HG03196 (cell line): Measurements from ENCODE around the gene DCX.

Experiments used
- ATAC-seq: cut with Tn5 transposase; IDR thresholded peaks from one replicate; pipeline ENCODE4 v1.9.1; 2021; ENCODE audit not compliant: unreplicated experiment

The DCX gene

DNA sequence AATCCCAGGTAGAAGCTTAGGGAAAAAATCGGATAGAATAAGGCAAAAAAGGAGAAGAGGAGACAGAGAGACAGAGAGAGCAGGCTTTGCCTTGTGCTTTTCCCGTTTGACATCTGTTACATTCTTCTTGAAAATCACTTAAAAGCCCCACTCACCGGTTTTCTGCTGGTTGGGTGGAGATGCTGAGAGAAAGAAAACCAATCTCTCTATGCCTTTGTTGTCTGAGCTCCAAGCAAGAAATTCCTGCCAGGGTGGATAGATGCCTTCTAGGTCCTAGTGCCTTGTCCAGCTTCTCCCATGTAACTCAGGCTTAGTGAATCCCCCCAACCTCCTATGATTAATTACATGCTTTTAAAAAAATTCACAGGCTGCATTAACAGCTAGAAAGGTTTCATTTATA is at the start of gene DCX:
DCX (minus strand) TSS at position 210 of the 400 bp plus-strand sequence. CDS start 1,794 bp downstream, outside the sequence.
- no peak for ATAC-seq

DNA sequence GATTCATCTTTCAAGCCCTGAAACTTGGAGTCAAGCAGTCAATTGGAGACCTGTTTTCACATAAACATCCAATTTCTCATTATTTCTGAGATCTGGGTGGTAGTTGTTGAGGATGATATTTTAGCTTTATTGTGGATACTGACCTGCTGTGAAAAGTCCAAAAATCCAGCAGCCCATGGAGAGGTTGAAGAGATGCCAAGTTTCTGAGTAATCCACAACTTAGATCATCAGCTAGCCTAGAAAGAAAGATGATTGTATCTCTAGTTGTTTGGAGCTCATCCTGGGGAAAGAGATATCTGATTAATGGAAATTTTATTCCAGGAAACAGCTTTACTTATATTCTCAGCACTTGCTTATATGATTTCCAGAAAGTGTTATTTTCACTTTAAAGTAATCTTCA is 48.6 kb upstream of the DCX start:
- no peak for ATAC-seq

DNA sequence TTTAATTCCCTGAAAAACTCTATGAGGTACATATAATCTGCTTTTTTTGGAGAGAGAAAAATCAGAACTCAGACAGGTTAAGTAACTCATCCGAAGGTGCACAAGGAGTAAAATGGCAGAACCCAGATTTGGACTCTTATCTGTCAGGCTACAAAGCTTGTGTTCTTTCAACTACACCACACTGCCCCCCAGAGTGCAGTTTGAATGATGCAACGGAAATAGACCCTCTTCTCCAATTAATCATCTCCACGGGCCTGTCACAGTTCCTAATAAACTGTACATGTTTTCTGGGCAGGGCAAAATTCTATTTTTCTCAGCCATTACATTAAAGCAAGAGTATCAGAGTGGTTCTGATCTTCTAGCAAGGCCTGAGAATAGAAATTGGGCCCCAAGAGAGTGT is 35.3 kb upstream of the DCX start:
- no peak for ATAC-seq

DNA sequence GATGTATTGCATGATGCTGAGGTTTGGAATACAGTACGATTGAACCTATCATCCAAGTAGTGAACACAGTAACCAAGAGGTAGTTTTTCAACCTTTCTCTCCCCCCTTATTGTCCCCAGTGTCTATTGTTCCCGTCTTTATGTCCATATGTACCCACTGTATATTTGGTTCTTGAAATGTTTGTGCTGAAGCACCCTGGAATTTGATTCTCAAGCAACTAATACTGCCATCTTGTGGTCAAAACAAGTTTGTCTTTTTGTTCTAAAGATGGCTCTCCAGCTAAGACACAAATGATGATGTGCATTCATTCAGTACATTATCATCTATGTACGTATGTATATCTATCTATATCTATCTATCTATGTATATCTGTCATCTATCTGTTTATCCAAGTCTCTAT is 33.5 kb upstream of the DCX start:
- ATAC-seq = no peak

DNA sequence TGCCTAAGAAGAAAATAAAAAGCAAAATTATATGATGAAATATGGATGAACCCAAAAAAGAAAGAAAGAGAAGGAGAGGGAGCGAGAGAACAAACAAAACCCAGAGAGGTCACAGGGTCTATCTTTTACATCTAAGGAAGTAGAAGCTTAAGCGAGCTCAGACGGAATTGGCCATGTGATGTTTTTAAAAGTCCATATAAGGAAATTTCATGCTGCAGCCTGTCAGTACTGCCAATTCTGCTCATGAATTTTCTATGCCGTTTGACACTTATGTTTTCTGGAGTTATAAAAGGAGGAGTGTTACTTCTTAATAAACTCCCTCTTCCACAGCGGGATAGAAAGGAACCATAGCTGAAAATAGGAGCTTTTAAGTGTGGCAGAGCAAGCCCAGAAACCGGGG is 32.9 kb upstream of the DCX start:
- no peak for ATAC-seq

DNA sequence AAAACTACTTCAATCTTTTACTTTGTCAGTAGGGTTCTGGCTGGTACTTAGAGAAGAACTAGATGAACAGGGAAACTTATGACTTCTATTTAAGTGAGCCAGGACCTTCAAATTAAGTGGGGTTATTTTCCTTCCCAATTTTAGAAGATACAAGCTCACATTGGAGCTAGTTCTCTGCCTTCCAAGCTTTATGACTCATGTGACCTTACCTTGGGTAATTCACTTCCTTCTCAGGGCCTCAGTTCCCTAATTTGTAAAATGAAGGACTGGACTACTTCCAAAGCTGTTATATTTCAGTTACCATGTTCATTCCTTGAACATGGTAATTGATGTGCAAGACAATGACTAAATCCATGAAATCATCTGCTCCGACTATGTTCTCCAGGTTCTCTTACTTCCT is 32.0 kb upstream of the DCX start:
- ATAC-seq = no peak

DNA sequence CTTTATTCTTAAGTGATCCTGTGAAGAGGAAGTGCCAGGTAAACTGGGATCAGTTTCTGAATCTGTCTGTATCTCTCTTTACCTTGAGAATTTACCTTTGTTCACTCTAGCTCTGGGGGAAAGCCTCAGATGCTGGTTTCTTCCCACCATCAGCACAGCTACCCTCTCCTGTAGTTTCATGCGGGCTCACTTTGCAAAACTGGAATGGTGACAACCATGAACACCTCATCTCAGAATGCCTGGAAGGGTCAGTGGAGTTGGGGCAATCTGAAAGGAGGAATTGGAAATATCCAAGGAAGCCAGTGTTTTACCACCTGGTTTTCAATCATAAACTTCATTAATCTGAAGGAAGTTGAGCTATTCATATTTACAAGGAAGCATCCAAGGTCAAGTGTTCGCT is 30.8 kb upstream of the DCX start:
- ATAC-seq = no peak

DNA sequence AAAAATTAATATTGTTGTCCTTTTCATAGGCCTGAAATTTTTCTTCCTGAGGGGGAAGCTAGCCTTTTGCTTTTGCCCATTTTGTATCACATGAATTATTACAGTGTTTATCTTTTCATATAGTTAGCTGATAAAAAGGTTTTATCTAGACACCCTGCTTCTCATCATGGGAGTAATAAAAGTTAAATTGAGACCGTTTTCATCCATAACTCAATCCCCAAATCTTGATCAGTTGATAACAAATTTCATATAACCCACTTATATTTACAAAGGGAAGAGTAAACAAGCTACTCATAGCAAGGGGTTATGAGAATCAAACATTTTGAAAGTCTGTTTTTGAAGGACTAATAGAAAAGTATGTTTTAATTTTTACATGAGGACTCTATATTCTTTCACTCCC is 23.5 kb upstream of the DCX start:
- ATAC-seq = no peak

DNA sequence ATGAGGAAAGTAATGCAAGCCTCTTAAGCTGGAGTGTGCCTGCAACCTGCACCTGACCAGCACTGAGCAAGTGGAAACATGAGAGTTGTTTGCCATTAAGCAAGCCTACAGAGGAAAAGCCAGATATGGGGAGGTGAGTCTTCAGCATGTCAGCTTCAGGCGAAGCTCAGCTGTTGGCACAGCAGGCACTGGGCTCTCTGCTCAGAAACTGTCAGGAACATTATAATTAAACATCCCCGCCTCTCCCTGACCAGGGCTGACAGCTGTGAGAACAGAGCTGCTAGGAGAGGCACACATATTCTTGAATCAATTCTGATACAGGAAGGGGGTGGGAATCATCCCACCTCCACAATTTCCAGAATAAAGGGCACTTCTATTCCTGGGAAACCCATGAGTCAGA is 19.0 kb upstream of the DCX start:
- no peak for ATAC-seq

DNA sequence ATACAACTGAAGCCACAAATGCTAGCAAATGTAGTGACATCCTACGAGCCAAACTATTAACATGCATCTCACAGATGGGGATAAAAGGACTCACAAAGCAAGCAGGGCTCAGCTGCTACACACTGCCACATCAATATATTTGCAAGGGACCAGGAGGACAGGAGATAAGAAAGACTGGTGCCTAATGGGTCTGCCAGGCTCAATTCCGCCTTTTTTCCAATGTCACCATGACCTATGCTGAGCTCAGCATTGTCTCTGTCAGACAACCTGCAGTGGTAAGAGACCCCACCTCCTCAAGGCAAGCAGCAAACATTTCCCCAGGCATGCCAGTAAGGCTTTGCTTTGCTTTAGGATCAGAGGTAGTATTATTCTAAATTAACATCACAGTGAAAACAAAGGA is 435 bp downstream of the DCX start:
- no peak for ATAC-seq

DNA sequence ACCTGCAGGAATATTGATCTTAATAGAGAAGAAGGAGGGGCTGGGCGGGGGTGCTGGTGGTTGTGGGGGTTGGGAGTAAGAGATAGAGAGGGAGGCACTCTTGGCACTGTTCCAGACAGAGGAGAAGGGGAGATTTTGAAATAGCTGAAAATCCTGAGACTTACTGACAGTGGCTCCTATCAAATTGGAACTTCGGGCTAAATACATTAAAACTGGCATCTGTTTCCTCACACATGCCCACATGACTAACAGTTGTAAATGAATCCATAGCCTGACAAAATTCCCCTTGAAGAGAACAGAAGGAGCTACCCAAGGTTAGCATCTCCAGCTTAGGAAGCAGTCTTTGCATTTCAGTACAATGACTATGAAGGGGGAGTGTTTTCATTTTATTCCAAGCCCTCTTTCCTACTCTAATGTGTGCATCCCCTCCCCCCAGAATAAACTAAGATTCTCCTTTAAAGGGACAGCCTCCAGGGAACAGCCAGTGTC is 1.4 kb downstream of the DCX start:
- no peak for ATAC-seq

DNA sequence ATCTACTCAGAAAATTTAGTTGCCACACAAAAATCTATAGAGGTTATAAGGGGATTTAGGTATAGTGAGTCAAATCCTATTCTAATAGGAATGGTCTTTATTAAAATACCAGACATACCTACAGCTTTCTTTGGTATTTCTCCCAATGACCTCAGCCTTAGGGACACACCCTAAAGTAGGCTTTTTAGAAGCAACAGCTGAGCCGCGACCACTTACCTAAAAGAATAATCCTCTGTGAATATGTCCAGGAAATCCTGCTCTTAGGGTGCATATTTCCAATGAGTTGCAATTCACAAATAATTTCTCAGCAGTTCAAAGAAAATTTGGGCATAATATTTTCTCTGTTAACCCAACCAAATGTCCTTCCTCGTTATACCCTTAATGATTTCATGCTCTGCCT is 2.7 kb downstream of the DCX start:
- ATAC-seq = no peak

DNA sequence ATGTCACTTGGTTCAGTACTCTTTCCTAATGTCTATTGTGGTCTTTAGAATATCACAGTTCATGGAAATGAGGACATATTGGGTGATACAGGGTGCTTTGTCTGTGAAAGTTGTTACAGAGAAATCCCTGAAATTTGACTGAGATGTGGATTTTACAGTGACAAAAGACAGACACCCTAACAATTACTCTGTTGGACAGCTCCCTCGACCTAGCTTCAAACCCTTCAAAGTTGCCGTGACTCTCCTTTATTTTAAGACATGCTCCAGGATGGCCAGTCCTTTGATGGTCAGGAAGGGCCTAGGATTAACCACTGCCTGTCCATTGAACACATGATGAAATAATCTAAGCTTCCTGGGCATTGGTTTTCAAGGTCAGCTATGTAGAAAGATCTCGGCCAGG is 4.0 kb downstream of the DCX start:
- ATAC-seq = no peak

DNA sequence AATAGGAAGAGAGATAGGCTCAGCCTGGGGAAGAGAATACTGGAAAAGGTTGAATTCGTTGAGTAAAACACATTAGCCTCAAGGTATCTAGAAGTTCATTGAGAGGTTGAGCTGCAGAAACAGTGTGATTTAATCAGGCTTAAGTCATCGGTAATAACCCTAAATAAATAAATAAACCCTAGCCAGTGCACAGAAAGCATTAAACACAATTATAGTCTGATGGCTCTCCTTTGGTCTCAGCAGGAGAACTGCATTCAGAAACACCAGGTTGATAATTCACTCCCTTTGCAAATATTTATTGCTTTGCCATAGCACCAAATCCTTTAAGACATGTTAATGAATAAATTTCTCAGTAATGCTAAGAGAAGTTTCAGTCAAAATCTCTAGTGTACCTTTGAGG is 9.6 kb downstream of the DCX start:
- no peak for ATAC-seq

DNA sequence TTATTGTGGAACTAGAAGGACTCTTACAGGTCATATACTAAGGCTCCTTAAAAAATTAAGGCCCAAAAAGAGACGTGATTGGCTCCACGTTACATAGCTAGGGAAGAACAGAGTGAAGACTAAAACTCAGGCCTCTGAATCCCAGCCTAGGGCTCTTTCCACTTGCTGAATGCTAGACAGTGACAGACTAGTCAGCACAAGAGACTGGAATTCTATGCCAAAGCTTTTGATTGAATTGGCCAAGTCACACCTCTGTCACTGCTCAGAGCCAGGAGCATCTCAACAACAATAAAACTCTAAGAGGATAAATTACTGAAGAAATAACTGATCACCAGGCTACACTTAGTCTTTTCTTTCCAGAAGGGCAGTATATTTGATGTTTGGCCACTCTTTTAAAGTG is 16.8 kb downstream of the DCX start:
- ATAC-seq = no peak

DNA sequence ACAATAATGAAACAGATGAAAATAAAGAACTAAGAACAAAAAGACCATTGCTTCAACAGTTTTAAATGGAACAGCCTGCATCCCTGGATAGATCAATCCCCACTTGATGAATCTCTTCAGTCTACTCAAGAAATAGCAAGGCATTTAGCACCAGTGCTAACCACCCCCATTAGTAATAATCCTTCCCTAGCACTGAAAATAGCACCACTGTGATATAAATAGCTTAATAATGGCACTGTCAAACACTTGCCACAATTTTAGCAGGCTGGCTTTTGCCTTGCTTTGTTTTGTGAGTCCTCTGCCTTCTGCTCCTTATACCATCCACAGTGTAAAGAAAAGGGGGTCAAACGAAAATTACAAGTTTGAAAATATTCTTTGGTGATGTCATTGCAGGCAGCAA is 17.4 kb downstream of the DCX start:
- ATAC-seq = no peak

DNA sequence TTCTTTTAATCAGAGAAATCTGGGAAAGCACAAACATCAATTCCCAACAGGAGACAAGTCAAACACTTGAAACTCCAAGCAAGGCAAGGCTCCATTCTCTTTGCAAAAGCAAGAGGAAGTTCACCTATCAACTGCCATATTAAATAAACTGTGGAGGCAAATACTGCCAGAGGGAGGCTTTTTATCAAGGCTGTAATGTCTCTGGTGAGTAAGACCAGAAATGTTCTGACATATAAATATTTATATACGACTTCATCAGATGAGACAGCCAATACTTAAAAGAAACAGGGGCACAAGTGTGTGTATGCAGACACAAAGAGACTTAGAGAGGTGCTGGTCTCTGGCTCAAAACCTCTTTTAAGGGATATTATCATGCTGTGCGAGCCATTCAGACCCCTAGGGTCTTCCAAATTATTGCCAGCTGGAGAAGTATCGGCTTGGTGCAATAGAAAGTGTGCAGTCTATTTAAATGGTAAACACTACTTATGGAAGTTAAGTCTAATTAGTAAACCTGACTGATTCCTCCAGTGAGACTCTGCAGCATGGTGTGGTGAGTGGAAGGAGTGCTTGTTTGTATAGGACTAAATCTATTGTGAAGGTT is 24.4 kb downstream of the DCX start:
- no peak for ATAC-seq

DNA sequence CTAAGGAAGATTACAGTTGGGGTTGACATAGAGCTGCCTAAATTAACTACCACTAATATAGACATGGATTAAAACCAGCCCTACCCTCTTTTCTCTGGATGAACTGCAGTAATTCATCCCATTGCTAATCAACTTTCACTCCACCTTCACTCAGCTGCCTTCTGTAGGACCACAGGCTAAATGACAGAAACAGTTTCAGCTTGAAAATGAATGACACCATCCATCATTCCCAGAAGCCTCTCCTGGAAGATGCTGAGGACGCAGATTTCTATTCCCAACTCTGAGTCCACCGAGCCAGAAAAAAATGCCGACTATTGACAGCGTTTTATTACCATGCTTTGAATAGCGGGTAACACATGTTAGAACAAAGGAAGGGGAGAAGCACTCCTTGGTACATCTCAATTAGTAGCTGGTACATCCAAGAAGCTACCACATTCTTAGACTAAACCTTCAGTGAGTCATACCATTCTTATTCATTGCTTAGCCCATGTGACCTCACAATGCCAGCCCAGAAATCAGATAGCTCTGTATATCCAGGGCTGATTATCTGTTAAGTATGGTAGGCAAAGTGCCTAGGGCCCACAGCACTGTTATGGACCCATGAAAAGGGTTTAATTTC is 25.3 kb downstream of the DCX start:
- ATAC-seq = no peak

DNA sequence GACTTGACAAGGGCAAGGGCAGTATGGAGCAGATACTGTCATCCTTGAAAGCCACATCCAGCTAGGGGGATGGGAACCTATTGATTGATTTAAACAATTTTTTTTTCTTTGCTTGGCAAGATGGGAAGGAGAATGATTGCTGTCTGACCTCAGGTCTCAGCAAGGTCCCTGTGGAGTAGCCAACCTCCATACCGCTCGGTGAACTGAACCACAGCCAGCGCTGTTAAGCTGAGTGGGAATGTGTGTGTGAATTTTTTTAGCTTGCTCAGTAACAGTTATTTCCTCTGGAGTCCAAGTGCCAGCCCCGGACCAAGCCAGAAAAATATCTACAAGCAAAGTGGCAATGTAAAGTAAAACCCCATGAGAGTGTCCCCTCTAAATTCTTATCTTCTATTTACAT is 25.9 kb downstream of the DCX start:
- ATAC-seq = no peak

DNA sequence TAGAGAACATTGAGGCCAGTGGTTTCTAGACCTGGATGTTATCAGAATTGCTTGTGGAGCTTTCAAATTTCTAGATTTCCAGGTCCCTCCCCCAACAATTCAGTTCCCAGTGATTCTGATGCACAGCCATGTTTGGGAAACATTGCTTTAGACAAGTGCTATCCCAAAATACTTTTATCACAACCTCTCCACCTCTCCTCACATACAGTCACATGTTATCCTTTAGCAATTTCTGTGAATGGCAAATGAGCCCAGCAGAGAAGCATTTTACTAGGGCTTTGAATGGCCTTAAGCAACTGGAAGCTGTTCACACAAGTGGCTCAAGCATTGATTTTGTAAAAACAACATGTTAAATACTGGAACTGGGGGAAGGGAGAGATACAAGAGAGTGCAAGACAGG is 29.7 kb downstream of the DCX start:
- ATAC-seq = no peak

DNA sequence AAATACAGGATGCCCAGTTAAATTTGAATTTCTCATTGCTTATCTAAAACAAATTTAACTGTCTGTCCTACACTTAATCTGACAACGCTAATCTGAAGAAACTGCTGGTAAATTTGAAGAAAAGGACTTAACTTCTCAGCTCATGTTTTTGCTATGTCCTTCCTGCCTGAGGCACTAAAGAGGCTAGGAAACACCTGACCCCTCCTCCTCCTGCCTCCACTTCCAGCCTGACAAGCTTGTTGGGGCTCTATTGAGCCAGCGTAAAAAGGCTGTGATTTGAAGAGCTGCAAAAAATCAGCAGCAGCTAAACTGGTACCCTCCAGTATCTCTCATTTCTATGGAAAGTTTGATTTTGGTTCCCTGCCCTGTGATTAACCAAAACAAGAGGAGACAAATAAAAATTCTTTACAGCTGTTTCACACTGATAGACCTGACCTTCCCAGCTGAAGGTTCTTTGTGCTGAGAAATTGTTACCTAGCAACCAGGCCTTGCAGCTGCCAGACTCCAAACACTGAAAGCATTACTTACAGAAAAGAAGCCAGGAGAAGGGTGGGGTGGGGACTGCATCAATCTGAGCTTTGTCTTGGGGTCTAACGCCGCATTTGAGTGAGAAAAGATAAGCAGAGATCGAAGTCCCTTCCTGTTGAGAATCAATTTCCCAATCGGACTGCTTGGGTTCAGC is 35.0 kb downstream of the DCX start:
- ATAC-seq = no peak

DNA sequence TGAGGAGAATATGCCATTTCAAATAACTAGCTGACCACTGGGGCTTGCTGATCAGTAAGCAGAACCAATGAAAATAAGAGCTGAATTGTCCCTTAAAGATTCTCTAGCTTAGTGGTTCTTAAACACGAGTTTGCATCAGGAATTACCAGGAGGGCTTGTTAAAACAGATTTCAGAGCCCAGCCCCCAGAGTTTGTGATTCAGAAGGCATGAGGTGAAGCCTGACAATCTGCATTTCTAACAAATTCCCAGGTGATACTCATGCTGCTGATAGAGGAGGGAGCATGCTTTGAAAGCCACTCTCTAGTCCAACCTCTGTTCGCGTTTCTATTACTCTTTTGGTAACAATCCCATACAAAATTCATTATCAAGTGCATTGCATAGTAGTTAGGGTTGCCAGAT is 35.5 kb downstream of the DCX start:
- no peak for ATAC-seq

DNA sequence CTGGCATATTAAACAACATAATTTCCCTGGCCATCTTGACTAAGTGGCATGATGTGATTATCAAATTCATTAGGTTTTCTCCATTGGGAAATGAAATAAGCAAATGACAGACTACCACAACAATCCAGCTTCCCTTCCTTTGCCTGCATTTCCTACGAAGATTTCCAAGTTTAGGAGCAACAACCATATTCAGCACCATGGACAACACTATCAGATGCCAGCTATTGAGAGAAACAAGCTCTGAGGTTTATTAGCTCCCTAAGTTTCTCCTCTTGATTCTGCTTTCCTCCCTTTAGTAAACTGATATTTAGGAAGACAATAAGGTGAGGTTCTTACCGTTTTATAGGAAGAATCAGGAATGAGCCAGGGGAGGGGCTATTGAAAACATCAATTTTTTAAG is 36.2 kb downstream of the DCX start:
- no peak for ATAC-seq
